ENCODE results near the gene CACNA1C.

DNA sequence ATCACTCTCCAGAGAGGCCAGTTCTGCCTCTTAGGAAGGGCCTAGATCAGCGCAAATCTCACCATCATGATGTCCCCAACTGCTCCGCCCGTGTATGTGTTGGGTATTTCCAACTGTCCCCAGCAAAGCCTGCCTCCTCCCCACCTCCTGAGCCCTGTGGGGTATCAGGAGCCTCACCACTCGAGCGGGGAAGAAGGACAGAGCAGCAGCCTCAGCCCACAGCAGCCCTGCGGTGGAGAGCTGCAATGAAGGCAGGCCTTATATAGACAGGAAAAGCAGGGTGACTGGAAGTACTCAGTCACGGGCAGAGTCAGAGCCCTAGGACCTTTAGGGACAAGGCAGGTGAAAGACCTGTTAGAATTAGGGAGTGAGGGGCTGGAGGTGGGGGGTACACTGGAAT lies 358.2 kb downstream of the CACNA1C start:
- no peak for TF ChIP-seq CTCF (IDR thresholded peaks at IDR 0.05)
- no peak for TF ChIP-seq POLR2A (IDR thresholded peaks at IDR 0.05)
